Endothelial cell of umbilical vein (primary cell): ENCODE results near the gene GPSM1. TPM values are rescaled to one million over a fixed set of nuclear protein-coding genes. Genes with fewer than 3 reads are reported as not detected.

ENCODE experiments used
- BruUV-seq: library from RNA; stranded (reverse); fragments of 400-500 nt; replicated peaks from 2 replicates; lab custom pipeline; 2021; lab: Mats Ljungman, UMichigan
- CTCF ChIA-PET: fragments of 300-600, 350-600 bp; sonication (Branson Sonifier 250); formaldehyde crosslinking; loops from one replicate; lab custom pipeline; 2021; ENCODE audit warnings: antibody characterized with exemption, inconsistent platforms; lab: Charles Lee
- POLR2A ChIA-PET: fragments of 300-600, 350-600 bp; sonication (Branson Sonifier 250); formaldehyde crosslinking; loops from one replicate; lab custom pipeline; 2021; ENCODE audit warnings: antibody characterized with exemption, inconsistent platforms; lab: Charles Lee
- DNase-seq: peaks from one replicate; pipeline ENCODE4 v3.0.0-alpha.2; 2011; ENCODE audit warnings: low read depth, low spot score
- FAIRE-seq: peaks from 2 replicates; lab custom pipeline; 2011; peaks lifted over from hg19 to GRCh38; lab: Jason Lieb, UNC
- H2AFZ ChIP-seq: 2 replicates; pipeline ENCODE4 v1.6.0; 2012; ENCODE audit warnings: low read depth, low read length, control low read depth, inconsistent platforms
- H3K27ac ChIP-seq: 2 replicates; pipeline ENCODE4 v1.5.1; 2011; ENCODE audit warnings: low read depth, mild to moderate bottlenecking, control low read depth, low read length, moderate library complexity; ENCODE audit not compliant: insufficient read depth
- H3K27me3 ChIP-seq, 2 experiments: 2 replicates each; pipeline versions ENCODE4 v1.6.0 to v1.6.1; 2011; ENCODE audit warnings: low read length in 2 of 2, mixed read lengths in 1 of 2; ENCODE audit not compliant: control insufficient read depth in 2 of 2, insufficient read depth in 2 of 2
- H3K36me3 ChIP-seq, 2 experiments: 2 replicates in 1 of 2; 3 replicates in 1 of 2; pipeline ENCODE4 v1.5.1; 2011; ENCODE audit warnings: low read length in 2 of 2, mild to moderate bottlenecking in 1 of 2, moderate library complexity in 1 of 2; ENCODE audit not compliant: control insufficient read depth in 2 of 2, insufficient read depth in 2 of 2; ENCODE audit errors: extremely low read depth in 1 of 2
- H3K4me1 ChIP-seq: 3 replicates; pipeline ENCODE4 v1.5.1; 2011; ENCODE audit warnings: mild to moderate bottlenecking, low read length; ENCODE audit not compliant: control insufficient read depth, insufficient read depth; ENCODE audit errors: extremely low read depth
- H3K4me2 ChIP-seq: 2 replicates; pipeline ENCODE4 v1.6.1; 2011; ENCODE audit warnings: low read length, control low read depth, mixed read lengths; ENCODE audit not compliant: insufficient read depth
- H3K4me3 ChIP-seq, 3 experiments: fragments of 200-600 bp in 1 of 3; sonication (generic), shearing (Covaris generic) in 1 of 3; replicated peaks in 1 of 3; 2 replicates each; pipeline ENCODE4 v1.5.1; 2011 to 2016; ENCODE audit warnings: control low read depth in 3 of 3, low read length in 3 of 3, mild to moderate bottlenecking in 2 of 3, inconsistent platforms in 1 of 3, low read depth in 1 of 3, moderate library complexity in 1 of 3; ENCODE audit not compliant: insufficient read depth in 1 of 3
- H3K79me2 ChIP-seq: 2 replicates; pipeline ENCODE4 v1.6.0; 2012; ENCODE audit warnings: low read length, inconsistent platforms; ENCODE audit not compliant: control insufficient read depth, insufficient read depth
- H3K9ac ChIP-seq: replicated peaks from 2 replicates; pipeline ENCODE3; 2011; ENCODE audit warnings: low read length, control low read depth; ENCODE audit not compliant: insufficient read depth; ENCODE audit errors: extremely low read depth
- H3K9me1 ChIP-seq: replicated peaks from 3 replicates; pipeline ENCODE4 v1.6.0; 2011; ENCODE audit warnings: mild to moderate bottlenecking, low read length; ENCODE audit not compliant: control insufficient read depth, insufficient read depth; ENCODE audit errors: extremely low read depth
- H3K9me3 ChIP-seq: replicated peaks from 2 replicates; pipeline ENCODE4 v1.5.1; 2012; ENCODE audit warnings: low read length, inconsistent platforms; ENCODE audit not compliant: control insufficient read depth, insufficient read depth
- H4K20me1 ChIP-seq: replicated peaks from 2 replicates; pipeline ENCODE3; 2011; ENCODE audit warnings: mild to moderate bottlenecking, low read length; ENCODE audit not compliant: control insufficient read depth, insufficient read depth; ENCODE audit errors: extremely low read depth
- CTCF ChIP-seq, 2 donors: IDR thresholded peaks; 1 replicate in 1 of 2; 2 replicates in 1 of 2; pipeline ENCODE4 v1.5.1; 2011; ENCODE audit warnings: low read length in 2 of 2, mild to moderate bottlenecking in 2 of 2, moderate library complexity in 2 of 2, control low read depth in 1 of 2, inconsistent platforms in 1 of 2, low read depth in 1 of 2; ENCODE audit not compliant: insufficient read depth in 1 of 2; ENCODE audit errors: extremely low read depth in 1 of 2
- EZH2 ChIP-seq: IDR thresholded peaks from 2 replicates; pipeline ENCODE4 v1.6.1; 2012; ENCODE audit warnings: borderline replicate concordance, low read depth, mild to moderate bottlenecking, moderate library complexity, low read length, inconsistent platforms; ENCODE audit not compliant: severe bottlenecking
- FOS ChIP-seq: IDR thresholded peaks from 2 replicates; pipeline ENCODE4 v1.6.1; 2011; ENCODE audit warnings: mild to moderate bottlenecking, low read length, moderate library complexity, borderline replicate concordance; ENCODE audit not compliant: insufficient read depth
- GATA2 ChIP-seq: IDR thresholded peaks from 2 replicates; pipeline ENCODE4 v1.7.0; 2011; ENCODE audit warnings: low read depth, mild to moderate bottlenecking, moderate library complexity, mixed read lengths, low read length; ENCODE audit not compliant: insufficient read length, insufficient read depth
- JUN ChIP-seq: IDR thresholded peaks from 2 replicates; pipeline ENCODE4 v1.6.1; 2011; ENCODE audit warnings: borderline replicate concordance, low read depth; ENCODE audit not compliant: insufficient read length, insufficient read depth
- MYC ChIP-seq: IDR thresholded peaks from one replicate; pipeline ENCODE4 v1.6.1; 2011; ENCODE audit warnings: mild to moderate bottlenecking, low read depth, low read length
- POLR2A ChIP-seq: IDR thresholded peaks from 2 replicates; pipeline ENCODE4 v1.6.1; 2012; ENCODE audit warnings: low read depth, mild to moderate bottlenecking, control low read depth, low read length
- POLR2AphosphoS5 ChIP-seq: IDR thresholded peaks from 2 replicates; pipeline ENCODE4 v1.6.1; 2012; ENCODE audit warnings: low read depth, mild to moderate bottlenecking, control low read depth, low read length, moderate library complexity; ENCODE audit not compliant: insufficient read depth
- dilution Hi-C: fragments of 300-500 bp; cut with MboI; formaldehyde crosslinking; loops from one replicate; pipeline ENCODE4 v1.15.0; 2019; ENCODE audit warnings: low sequenced_read_pairs; ENCODE audit not compliant: extremely low pct_ligation_motif_present
- intact Hi-C: fragments of 100-400 bp; cut with micrococcal nuclease; formaldehyde crosslinking; loops from one replicate; pipeline ENCODE4 v1.10.0; 2022
- polyA plus RNA-seq, 4 experiments: library from polyadenylated mRNA; depleted of rRNA in 3 of 4; stranded (reverse) in 3 of 4; unstranded in 1 of 4; fragments of >200 nt; gene quantifications; 2 replicates each; pipeline versions ENCODE4 v1.2.1 to v1.2.3, GENCODE V29; 2011 to 2012; ENCODE audit warnings: missing spikeins in 1 of 4
- total RNA-seq: library from RNA; stranded (reverse); gene quantifications from 2 replicates; pipeline ENCODE4 v1.2.3, GENCODE V29; 2021
- TF ChIP-seq, protein P1 (sequence below): IDR thresholded peaks from 2 replicates; pipeline ENCODE4 v1.6.1; 2011; ENCODE audit not compliant: insufficient read depth, insufficient read length

GPSM1 gene
- total and polyA plus RNA-seq, 2 donors (not counting 3 experiments of a cell fraction or from before 2014, with no cell fraction given): 34.6 to 47.1 TPM

DNA sequence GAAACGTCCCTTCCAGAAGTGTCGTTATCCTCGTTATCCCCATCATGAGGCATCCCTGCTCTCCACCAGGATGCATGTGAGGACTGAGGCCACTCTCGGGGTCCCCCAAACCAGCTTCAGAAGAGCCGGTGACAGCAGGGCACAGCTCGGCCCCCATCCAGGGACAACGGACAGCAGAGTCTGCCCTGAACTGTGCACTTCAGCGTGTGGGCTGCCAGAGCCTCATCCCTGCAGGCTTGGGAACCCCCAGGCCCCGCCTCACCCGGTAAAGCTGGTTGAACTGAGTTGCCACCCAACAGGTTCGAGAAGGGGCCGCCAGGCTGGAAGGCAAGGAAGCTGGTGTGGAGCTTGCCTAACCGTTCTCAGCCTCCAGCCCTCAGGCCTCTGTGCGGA, 46.8 kb downstream of the GPSM1 start:
- H4K20me1 ChIP-seq: no peaks in the 10 kb centered on the region
- no peak overlapping the region for H3K9ac ChIP-seq
- no peak for FAIRE-seq
- H3K79me2 ChIP-seq: no peaks in the 10 kb centered on the region
- intact Hi-C loops (no loop called here), dilution Hi-C loops (no loop called here)
- no TSS peak for BruUV-seq
- H3K27me3 ChIP-seq: no peaks in the 10 kb centered on the region
- POLR2A ChIA-PET: no interaction called here
- H3K4me3 ChIP-seq: no peak overlapping the region
- no peaks in the 10 kb centered on the region for H3K9me3 ChIP-seq
- peaks cover 2 to 5% of the 10 kb centered on the region in 2 experiments for H3K36me3 ChIP-seq
- H2AFZ ChIP-seq: no peak overlapping the region
- TF ChIP-seq, protein P1, sequence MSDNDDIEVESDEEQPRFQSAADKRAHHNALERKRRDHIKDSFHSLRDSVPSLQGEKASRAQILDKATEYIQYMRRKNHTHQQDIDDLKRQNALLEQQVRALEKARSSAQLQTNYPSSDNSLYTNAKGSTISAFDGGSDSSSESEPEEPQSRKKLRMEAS: no peak
- TF ChIP-seq MYC: no peak
- TF ChIP-seq FOS: no peak
- TF ChIP-seq GATA2: no peak
- TF ChIP-seq POLR2AphosphoS5: no peak
- TF ChIP-seq JUN: no peak
- H3K4me1 ChIP-seq: no peaks in the 10 kb centered on the region
- no peak for DNase-seq
- H3K27ac ChIP-seq: no peak overlapping the region
- H3K4me2 ChIP-seq: no peak overlapping the region
- CTCF ChIA-PET: no interaction called here
- no peaks in the 10 kb centered on the region for H3K9me1 ChIP-seq

DNA sequence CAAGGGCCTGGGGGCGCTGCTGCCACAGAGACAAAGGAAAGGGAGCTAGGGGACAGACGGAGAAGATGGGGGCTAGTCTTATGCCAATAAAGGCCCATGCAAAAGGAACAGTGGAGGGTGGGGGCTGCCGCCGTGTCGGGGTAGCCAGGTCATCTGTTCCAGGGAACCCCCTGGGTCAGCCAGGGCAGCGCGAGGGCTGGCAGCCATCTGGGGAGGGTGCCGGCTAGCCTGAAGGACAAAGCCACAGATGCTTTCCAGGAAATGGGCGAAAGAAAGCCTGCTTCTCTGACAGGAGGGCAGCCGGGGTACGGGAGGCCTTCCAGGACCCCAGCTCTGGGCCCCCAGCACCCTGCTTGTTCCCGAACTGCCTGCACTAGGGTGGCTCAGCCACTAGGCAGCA, 47.8 kb downstream of the GPSM1 start:
- no peaks in the 10 kb centered on the region for H4K20me1 ChIP-seq
- H3K4me1 ChIP-seq: no peaks in the 10 kb centered on the region
- no peak overlapping the region for H3K4me3 ChIP-seq
- H3K27me3 ChIP-seq: no peaks in the 10 kb centered on the region
- no TSS peak for BruUV-seq
- FAIRE-seq: no peak
- TF ChIP-seq JUN: no peak
- TF ChIP-seq POLR2AphosphoS5: no peak
- TF ChIP-seq MYC: no peak
- TF ChIP-seq, protein P1: no peak
- TF ChIP-seq POLR2A: no peak
- TF ChIP-seq GATA2: no peak
- TF ChIP-seq CTCF (IDR thresholded peaks at IDR 0.05; ENCODE audit: extremely low read depth in 1 of 2, insufficient read depth in 1 of 2, low read depth in 1 of 2, low read length in 2 of 2): no peak
- no peak for TF ChIP-seq EZH2
- TF ChIP-seq FOS: no peak
- H3K79me2 ChIP-seq: no peaks in the 10 kb centered on the region
- CTCF ChIA-PET: no interaction called here
- POLR2A ChIA-PET: no interaction called here
- H3K9ac ChIP-seq: no peak overlapping the region
- dilution Hi-C loops (no loop called here), intact Hi-C loops (no loop called here)
- no peak for DNase-seq
- H3K27ac ChIP-seq: no peak overlapping the region
- H3K9me3 ChIP-seq: no peaks in the 10 kb centered on the region
- H3K4me2 ChIP-seq: no peak overlapping the region
- peaks cover 4 to 12% of the 10 kb centered on the region in 2 experiments for H3K36me3 ChIP-seq
- H2AFZ ChIP-seq: no peak overlapping the region
- no peaks in the 10 kb centered on the region for H3K9me1 ChIP-seq
